Measurements from ENCODE around the gene CD33.

Gene CD33

GRCh38 chr19:51195316-51195586, 29.6 kb upstream of the CD33 start:
- Histone ChIP-seq H3K36me3 (ENCODE audit: control insufficient read depth in 1 of 2, insufficient read depth in 2 of 2, low read depth in 1 of 2, low read length in 2 of 2) (no peaks in the 10 kb centered on the region), H3K4me2 (ENCODE audit: low read length, poor library complexity, severe bottlenecking) (no peak overlapping the region), H4K8ac (ENCODE audit: low read length) (no peak overlapping the region), H2BK12ac (ENCODE audit: low read length in 2 of 2) (no peak overlapping the region), H3K4me3 (ENCODE audit: insufficient read depth in 1 of 2, low read depth in 1 of 2, low read length in 2 of 2) (no peak overlapping the region), H3K27me3 (ENCODE audit: control insufficient read depth in 1 of 2, insufficient read depth in 1 of 2, low read length in 2 of 2) (peaks cover 0 to 13% of the 10 kb centered on the region in 2 experiments), H3K18ac (ENCODE audit: low read depth in 1 of 2, low read length in 2 of 2) (no peak overlapping the region), H3K4me1 (ENCODE audit: control insufficient read depth, insufficient read depth, low read depth, low read length) (no peaks in the 10 kb centered on the region), H2AK5ac (ENCODE audit: low read length, severe bottlenecking) (no peak overlapping the region), H4K91ac (ENCODE audit: low read length) (no peak overlapping the region), H3K23ac (ENCODE audit: low read length in 2 of 2) (no peak overlapping the region), H3K79me1 (replicated peaks; ENCODE audit: low read length, poor library complexity, severe bottlenecking) (no peaks in the 10 kb centered on the region), H3K9me3 (ENCODE audit: control insufficient read depth, low read length) (no peaks in the 10 kb centered on the region), H3K14ac (ENCODE audit: low read length in 2 of 2) (no peak overlapping the region), H3K27ac (ENCODE audit: low read length, poor library complexity, severe bottlenecking) (no peak overlapping the region), H3K9ac (ENCODE audit: low read length) (no peak overlapping the region), H3K4ac (ENCODE audit: low read depth in 1 of 2, low read length in 2 of 2) (no peak overlapping the region), H2AFZ (ENCODE audit: low read depth, low read length) (no peak overlapping the region), H2BK5ac (ENCODE audit: low read depth, low read length, poor library complexity, severe bottlenecking) (no peak overlapping the region), H2BK15ac (ENCODE audit: low read depth, poor library complexity, severe bottlenecking) (no peak overlapping the region), H2BK120ac (ENCODE audit: low read depth, low read length) (no peak overlapping the region)
- WGBS = 86% methylated on average over 9 of the region's 9 CpGs
- no peak for DNase-seq

- no peak overlapping the region for H3K9ac ChIP-seq (ENCODE audit: low read length)
- no peak overlapping the region for H3K4ac ChIP-seq (ENCODE audit: low read depth in 1 of 2, low read length in 2 of 2)
- no peak overlapping the region for H2AK5ac ChIP-seq (ENCODE audit: low read length, severe bottlenecking)
- 78% methylated on average over 9 of the region's 10 CpGs for WGBS
- H2BK5ac ChIP-seq (ENCODE audit: low read depth, low read length, poor library complexity, severe bottlenecking) = no peak overlapping the region
- no peaks in the 10 kb centered on the region for H3K79me1 ChIP-seq (replicated peaks; ENCODE audit: low read length, poor library complexity, severe bottlenecking)
- H3K4me2 ChIP-seq (ENCODE audit: low read length, poor library complexity, severe bottlenecking) = no peak overlapping the region
- H3K4me1 ChIP-seq (ENCODE audit: control insufficient read depth, insufficient read depth, low read depth, low read length) = no peaks in the 10 kb centered on the region
- DNase-seq = no peak
- no peaks in the 10 kb centered on the region for H3K36me3 ChIP-seq (ENCODE audit: control insufficient read depth in 1 of 2, insufficient read depth in 2 of 2, low read depth in 1 of 2, low read length in 2 of 2)
- no peak overlapping the region for H4K91ac ChIP-seq (ENCODE audit: low read length)
- no peak overlapping the region for H4K8ac ChIP-seq (ENCODE audit: low read length)
- H2BK15ac ChIP-seq (ENCODE audit: low read depth, poor library complexity, severe bottlenecking) = no peak overlapping the region
- no peak overlapping the region for H3K4me3 ChIP-seq (ENCODE audit: insufficient read depth in 1 of 2, low read depth in 1 of 2, low read length in 2 of 2)
- no peak overlapping the region for H2BK120ac ChIP-seq (ENCODE audit: low read depth, low read length)
- no peak overlapping the region for H3K27ac ChIP-seq (ENCODE audit: low read length, poor library complexity, severe bottlenecking)
- H2BK12ac ChIP-seq (ENCODE audit: low read length in 2 of 2) = no peak overlapping the region
- no peak overlapping the region for H3K23ac ChIP-seq (ENCODE audit: low read length in 2 of 2)
- no peak overlapping the region for H3K14ac ChIP-seq (ENCODE audit: low read length in 2 of 2)
- peaks cover 0 to 13% of the 10 kb centered on the region in 2 experiments for H3K27me3 ChIP-seq (ENCODE audit: control insufficient read depth in 1 of 2, insufficient read depth in 1 of 2, low read length in 2 of 2)
- H2AFZ ChIP-seq (ENCODE audit: low read depth, low read length) = no peak overlapping the region
- H3K18ac ChIP-seq (ENCODE audit: low read depth in 1 of 2, low read length in 2 of 2) = no peak overlapping the region
- no peaks in the 10 kb centered on the region for H3K9me3 ChIP-seq (ENCODE audit: control insufficient read depth, low read length)
Measured at GRCh38 chr19:51195616-51196015, 29.3 kb upstream of the CD33 start.

GRCh38 chr19:51196181-51196580, 28.7 kb upstream of the CD33 start:
- Histone ChIP-seq H3K18ac (ENCODE audit: low read depth in 1 of 2, low read length in 2 of 2) (no peak overlapping the region), H2BK120ac (ENCODE audit: low read depth, low read length) (no peak overlapping the region), H3K79me1 (replicated peaks; ENCODE audit: low read length, poor library complexity, severe bottlenecking) (no peaks in the 10 kb centered on the region), H3K14ac (ENCODE audit: low read length in 2 of 2) (no peak overlapping the region), H3K4me3 (ENCODE audit: insufficient read depth in 1 of 2, low read depth in 1 of 2, low read length in 2 of 2) (no peak overlapping the region), H3K27me3 (ENCODE audit: control insufficient read depth in 1 of 2, insufficient read depth in 1 of 2, low read length in 2 of 2) (peaks cover 0 to 13% of the 10 kb centered on the region in 2 experiments), H3K9me3 (ENCODE audit: control insufficient read depth, low read length) (no peaks in the 10 kb centered on the region), H3K4me1 (ENCODE audit: control insufficient read depth, insufficient read depth, low read depth, low read length) (no peaks in the 10 kb centered on the region), H4K91ac (ENCODE audit: low read length) (no peak overlapping the region), H2AFZ (ENCODE audit: low read depth, low read length) (no peak overlapping the region), H2BK12ac (ENCODE audit: low read length in 2 of 2) (no peak overlapping the region), H2BK15ac (ENCODE audit: low read depth, poor library complexity, severe bottlenecking) (no peak overlapping the region), H3K9ac (ENCODE audit: low read length) (no peak overlapping the region), H2AK5ac (ENCODE audit: low read length, severe bottlenecking) (no peak overlapping the region), H3K4ac (ENCODE audit: low read depth in 1 of 2, low read length in 2 of 2) (no peak overlapping the region), H2BK5ac (ENCODE audit: low read depth, low read length, poor library complexity, severe bottlenecking) (no peak overlapping the region), H4K8ac (ENCODE audit: low read length) (no peak overlapping the region), H3K4me2 (ENCODE audit: low read length, poor library complexity, severe bottlenecking) (no peak overlapping the region), H3K36me3 (ENCODE audit: control insufficient read depth in 1 of 2, insufficient read depth in 2 of 2, low read depth in 1 of 2, low read length in 2 of 2) (no peaks in the 10 kb centered on the region), H3K27ac (ENCODE audit: low read length, poor library complexity, severe bottlenecking) (no peak overlapping the region), H3K23ac (ENCODE audit: low read length in 2 of 2) (no peak overlapping the region)
- WGBS = 68% methylated on average over 5 of the region's 5 CpGs
- no peak for DNase-seq

DNA sequence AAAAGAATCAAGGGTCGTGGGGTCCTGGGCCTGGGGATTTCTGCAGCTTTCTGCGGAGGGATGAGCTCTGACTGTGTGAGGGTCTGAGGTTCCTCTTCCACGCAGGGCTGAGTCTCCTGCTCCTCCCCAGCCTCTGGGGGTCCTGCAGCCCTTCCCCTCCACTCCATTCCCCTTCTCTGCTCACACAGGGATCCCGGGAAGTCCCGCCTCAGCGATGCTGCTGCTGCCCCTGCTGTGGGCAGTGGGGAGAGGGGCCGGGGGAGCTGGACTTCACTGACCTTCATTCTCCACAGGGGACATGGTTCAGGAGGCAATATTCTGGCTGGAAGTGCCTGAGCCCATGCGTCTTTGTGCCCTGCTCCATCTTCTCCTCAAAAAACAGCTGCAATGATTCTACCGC, 26.2 kb upstream of the CD33 start:
- Histone ChIP-seq H4K8ac (ENCODE audit: low read length) (no peak overlapping the region), H2BK12ac (ENCODE audit: low read length in 2 of 2) (no peak overlapping the region), H2AK5ac (ENCODE audit: low read length, severe bottlenecking) (no peak overlapping the region), H3K27me3 (ENCODE audit: control insufficient read depth in 1 of 2, insufficient read depth in 1 of 2, low read length in 2 of 2) (peaks cover 0 to 17% of the 10 kb centered on the region in 2 experiments), H2BK5ac (ENCODE audit: low read depth, low read length, poor library complexity, severe bottlenecking) (no peak overlapping the region), H2AFZ (ENCODE audit: low read depth, low read length) (no peak overlapping the region), H2BK120ac (ENCODE audit: low read depth, low read length) (no peak overlapping the region), H3K9me3 (ENCODE audit: control insufficient read depth, low read length) (no peaks in the 10 kb centered on the region), H3K23ac (ENCODE audit: low read length in 2 of 2) (no peak overlapping the region), H3K36me3 (ENCODE audit: control insufficient read depth in 1 of 2, insufficient read depth in 2 of 2, low read depth in 1 of 2, low read length in 2 of 2) (no peaks in the 10 kb centered on the region), H3K4me2 (ENCODE audit: low read length, poor library complexity, severe bottlenecking) (no peak overlapping the region), H3K27ac (ENCODE audit: low read length, poor library complexity, severe bottlenecking) (no peak overlapping the region), H3K18ac (ENCODE audit: low read depth in 1 of 2, low read length in 2 of 2) (no peak overlapping the region), H3K4me1 (ENCODE audit: control insufficient read depth, insufficient read depth, low read depth, low read length) (no peaks in the 10 kb centered on the region), H4K91ac (ENCODE audit: low read length) (no peak overlapping the region), H3K9ac (ENCODE audit: low read length) (no peak overlapping the region), H3K4me3 (ENCODE audit: insufficient read depth in 1 of 2, low read depth in 1 of 2, low read length in 2 of 2) (no peak overlapping the region), H3K4ac (ENCODE audit: low read depth in 1 of 2, low read length in 2 of 2) (no peak overlapping the region), H3K14ac (ENCODE audit: low read length in 2 of 2) (no peak overlapping the region), H3K79me1 (replicated peaks; ENCODE audit: low read length, poor library complexity, severe bottlenecking) (no peaks in the 10 kb centered on the region), H2BK15ac (ENCODE audit: low read depth, poor library complexity, severe bottlenecking) (no peak overlapping the region)
- DNase-seq = no peak
- 94% methylated on average over 8 of the region's 9 CpGs for WGBS
